Measurements from ENCODE around the gene HEXA.

The HEXA gene

DNA sequence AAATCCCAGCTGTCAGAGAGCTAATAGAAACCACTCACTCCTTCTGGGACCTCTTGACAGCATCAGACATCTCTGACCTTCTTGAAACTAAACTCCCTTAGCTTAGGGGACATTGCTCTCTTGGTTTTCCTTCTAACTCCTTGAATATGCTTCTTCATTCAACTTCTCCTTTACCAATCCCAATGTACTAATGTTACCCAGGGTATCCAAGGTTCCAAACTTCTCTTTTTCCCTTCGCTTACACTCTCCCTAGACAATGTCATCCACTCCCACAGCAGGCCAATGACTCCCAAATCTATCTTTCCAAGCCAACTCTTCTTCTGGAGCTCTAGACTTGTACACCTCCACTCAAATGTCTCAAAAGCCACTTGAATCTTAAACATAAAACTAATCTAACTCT, 14.6 kb downstream of the HEXA start:
- DNase-seq (ENCODE audit: extremely low read depth, low read depth), result no peak
- TF ChIP-seq, protein P1, sequence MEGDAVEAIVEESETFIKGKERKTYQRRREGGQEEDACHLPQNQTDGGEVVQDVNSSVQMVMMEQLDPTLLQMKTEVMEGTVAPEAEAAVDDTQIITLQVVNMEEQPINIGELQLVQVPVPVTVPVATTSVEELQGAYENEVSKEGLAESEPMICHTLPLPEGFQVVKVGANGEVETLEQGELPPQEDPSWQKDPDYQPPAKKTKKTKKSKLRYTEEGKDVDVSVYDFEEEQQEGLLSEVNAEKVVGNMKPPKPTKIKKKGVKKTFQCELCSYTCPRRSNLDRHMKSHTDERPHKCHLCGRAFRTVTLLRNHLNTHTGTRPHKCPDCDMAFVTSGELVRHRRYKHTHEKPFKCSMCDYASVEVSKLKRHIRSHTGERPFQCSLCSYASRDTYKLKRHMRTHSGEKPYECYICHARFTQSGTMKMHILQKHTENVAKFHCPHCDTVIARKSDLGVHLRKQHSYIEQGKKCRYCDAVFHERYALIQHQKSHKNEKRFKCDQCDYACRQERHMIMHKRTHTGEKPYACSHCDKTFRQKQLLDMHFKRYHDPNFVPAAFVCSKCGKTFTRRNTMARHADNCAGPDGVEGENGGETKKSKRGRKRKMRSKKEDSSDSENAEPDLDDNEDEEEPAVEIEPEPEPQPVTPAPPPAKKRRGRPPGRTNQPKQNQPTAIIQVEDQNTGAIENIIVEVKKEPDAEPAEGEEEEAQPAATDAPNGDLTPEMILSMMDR (IDR thresholded peaks at IDR 0.05; ENCODE audit: low read depth, low read length), result no peak

DNA sequence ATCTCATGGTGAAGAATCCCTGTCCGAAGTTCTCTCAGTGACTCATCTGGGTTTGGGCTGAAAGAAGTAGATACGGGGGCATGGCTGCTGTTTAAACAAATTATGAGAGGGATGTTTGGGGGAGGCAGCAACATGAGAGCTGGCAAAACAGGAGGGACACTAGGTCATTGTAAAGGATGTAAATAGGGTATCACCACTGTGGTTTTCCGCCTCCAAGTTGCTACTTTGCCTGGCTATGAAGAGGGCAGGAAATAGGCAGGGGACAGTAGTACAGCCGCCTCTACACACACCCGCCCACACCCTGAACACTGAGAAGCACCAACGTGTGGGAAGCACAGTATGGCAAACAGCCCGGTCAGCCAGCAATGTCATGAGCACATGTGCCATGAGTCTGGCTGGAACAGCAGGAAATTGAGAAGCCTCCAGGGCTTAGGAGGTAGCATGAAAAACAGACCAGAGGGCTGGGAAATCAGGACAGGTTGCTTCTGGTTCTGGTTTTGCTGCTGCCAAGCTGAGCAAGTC, 17.1 kb downstream of the HEXA start:
- TF ChIP-seq, protein P1 (IDR thresholded peaks at IDR 0.05; ENCODE audit: low read depth, low read length), result no peak
- peak; percentile 54 for DNase-seq (ENCODE audit: extremely low read depth, low read depth)

DNA sequence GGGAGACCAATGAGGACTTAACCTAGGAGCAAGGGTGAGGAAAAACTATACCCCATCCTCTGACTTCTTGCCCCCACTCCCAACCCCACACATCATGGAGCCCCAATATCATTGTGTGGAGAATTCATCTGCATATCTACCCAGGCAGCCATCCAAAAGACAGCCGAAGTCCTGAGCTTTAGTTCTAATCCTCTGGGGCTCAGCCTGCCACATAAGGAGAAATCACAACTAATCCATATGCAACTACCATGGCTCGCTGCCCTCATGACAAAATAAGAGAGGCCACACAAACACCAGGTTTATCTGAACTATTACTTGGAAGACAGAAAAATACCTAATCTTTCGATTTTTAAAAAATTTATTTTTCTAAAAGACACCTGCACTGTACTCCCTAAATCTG, 17.7 kb downstream of the HEXA start:
- TF ChIP-seq, protein P1 (IDR thresholded peaks at IDR 0.05; ENCODE audit: low read depth, low read length), result no peak

DNA sequence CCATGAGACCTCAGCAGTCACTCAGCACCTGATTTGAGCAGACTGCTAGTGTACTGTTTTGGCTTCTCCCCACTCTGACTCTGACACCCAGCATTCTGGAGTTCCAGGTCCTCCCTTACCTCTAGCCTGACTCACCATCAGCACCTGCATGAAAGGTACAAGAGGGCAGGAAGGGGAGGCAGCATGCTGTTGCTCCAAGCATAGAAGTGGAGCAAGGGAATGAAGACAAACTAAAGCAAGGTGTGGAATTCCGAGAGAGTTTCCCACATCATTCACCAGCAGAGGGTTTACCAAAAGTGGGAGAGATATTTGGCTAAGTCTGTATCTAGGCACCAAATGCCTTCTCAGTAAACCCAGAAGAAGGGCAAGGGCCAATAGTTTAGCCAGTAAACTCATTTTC, 21.3 kb downstream of the HEXA start:
- TF ChIP-seq, protein P1 (IDR thresholded peaks at IDR 0.05; ENCODE audit: low read depth, low read length), result no peak
- no peak for DNase-seq (ENCODE audit: extremely low read depth, low read depth)

More for the DNA sequence above, 17.7 kb downstream of the HEXA start:
- no peak for DNase-seq (ENCODE audit: extremely low read depth, low read depth)

DNA sequence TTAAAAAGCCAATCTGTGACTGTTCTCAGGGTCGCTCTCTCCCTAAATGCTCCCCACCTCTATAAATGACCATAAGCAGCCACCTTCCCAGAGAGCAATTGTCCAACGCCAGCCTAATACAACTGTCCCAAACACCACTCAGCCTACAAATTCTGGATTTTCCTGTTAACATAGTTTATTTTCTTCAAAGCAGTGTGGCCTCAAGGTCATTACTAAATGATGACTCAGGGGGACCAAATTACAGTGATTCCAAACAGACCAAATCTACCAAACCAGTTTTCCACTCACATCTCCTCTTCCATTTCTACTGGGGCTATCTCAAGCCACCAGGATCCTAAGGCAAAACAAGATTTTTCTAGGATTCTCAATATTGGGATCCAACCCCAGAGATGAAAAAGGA, 22.5 kb downstream of the HEXA start:
- DNase-seq (ENCODE audit: extremely low read depth, low read depth), result no peak
- TF ChIP-seq, protein P1 (IDR thresholded peaks at IDR 0.05; ENCODE audit: low read depth, low read length), result no peak

DNA sequence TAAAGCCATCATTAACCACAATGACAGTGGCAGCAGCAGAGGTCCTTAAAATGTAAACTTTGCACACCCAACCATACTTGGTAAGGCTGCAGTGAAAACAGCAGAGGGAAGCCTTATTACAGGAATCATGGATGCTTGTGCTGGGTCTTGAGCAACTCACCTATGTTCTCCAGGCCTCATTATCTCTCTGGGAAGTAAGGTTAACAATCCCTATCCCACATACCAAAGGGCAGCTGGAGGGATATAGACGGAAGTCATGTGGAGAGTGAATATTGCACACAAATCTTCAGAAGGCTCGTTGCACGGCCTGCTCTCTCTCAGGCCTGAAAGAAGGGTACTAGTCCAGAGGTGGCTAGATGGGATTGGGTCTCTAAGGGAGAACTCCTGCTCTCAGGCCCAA, 30.0 kb downstream of the HEXA start:
- TF ChIP-seq, protein P1 (IDR thresholded peaks at IDR 0.05; ENCODE audit: low read depth, low read length), result no peak
- DNase-seq (ENCODE audit: extremely low read depth, low read depth), result no peak

DNA sequence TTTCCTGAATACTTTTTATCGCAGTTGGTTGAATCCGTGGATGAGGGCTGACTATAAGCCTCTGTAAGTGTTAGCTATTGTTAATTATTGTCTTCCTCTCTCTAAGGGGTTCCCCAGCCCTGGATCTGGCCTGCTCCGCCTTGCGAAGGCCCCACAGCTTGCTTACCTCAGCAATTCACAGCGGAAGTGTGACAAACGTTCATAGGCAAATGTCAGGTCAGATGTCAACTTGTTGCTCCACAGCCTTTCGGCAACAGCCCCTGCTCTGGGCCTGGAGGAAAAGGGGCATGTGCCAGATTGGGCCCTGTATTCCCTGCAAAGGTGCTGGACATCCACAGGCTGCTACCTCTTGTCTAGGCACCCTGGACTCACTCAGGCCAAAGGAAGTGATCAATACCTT, 30.5 kb downstream of the HEXA start:
- DNase-seq (ENCODE audit: extremely low read depth, low read depth), result no peak
- TF ChIP-seq, protein P1 (IDR thresholded peaks at IDR 0.05; ENCODE audit: low read depth, low read length), result no peak

All from AG09319 (cell line).